ENCODE measurements around the gene AHRR.

DNA sequence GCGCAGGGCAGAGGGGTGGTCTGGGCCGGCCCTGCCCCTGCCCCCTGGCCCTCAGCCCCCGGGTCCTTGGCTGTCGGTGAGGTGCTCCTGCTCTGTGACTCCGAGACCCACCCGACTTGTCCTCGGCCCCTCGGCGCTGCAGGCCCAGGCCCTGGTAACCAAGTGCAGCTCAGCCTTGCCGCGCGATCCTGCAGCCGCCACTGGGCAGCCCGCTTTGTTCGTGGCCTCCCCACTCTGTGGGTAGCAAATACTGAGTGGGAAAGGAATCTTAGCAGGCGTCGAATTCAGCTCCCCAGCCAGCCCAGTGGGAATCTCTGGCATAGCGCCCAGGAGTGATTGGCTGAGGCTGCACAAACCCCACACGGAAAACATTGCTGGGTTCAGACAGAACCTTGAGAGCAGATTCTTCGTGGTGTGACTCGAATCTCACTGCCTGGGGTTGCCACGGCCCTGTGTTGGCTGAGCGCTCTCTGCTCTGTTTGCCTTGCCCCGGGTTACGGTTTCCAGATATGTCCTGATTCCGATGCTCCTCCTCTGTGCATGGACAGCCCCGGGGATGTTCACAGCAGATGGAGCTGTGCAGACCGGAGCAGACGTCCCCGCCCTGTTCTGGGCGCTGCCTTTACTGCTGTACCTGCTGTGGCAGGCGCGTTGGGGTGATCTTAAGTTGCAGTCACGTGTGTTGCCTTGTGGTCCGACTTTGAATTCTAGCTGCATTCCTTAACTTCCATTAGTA lies 108.1 kb downstream of the AHRR start:
- TF ChIP-seq POLR2A (IDR thresholded peaks at IDR 0.05), result no peak
- TF ChIP-seq, protein P1, sequence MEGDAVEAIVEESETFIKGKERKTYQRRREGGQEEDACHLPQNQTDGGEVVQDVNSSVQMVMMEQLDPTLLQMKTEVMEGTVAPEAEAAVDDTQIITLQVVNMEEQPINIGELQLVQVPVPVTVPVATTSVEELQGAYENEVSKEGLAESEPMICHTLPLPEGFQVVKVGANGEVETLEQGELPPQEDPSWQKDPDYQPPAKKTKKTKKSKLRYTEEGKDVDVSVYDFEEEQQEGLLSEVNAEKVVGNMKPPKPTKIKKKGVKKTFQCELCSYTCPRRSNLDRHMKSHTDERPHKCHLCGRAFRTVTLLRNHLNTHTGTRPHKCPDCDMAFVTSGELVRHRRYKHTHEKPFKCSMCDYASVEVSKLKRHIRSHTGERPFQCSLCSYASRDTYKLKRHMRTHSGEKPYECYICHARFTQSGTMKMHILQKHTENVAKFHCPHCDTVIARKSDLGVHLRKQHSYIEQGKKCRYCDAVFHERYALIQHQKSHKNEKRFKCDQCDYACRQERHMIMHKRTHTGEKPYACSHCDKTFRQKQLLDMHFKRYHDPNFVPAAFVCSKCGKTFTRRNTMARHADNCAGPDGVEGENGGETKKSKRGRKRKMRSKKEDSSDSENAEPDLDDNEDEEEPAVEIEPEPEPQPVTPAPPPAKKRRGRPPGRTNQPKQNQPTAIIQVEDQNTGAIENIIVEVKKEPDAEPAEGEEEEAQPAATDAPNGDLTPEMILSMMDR (IDR thresholded peaks at IDR 0.05), result no peak
